Suprapubic skin (tissue), 3 donors: ENCODE results near the gene ADGRD1.

Experiments used
- CTCF ChIP-seq, 2 donors: fragments of 200-600 bp in 1 of 2; fragments of 450-650 bp in 1 of 2; sonication (generic) in 1 of 2; IDR thresholded peaks; one replicate each; pipeline ENCODE4 v1.5.1; 2016 to 2019; ENCODE audit warnings: antibody characterized with exemption in 2 of 2, mild to moderate bottlenecking in 1 of 2, moderate library complexity in 1 of 2
- EP300 ChIP-seq: sonication (generic); formaldehyde crosslinking; IDR thresholded peaks from one replicate; pipeline ENCODE4 v1.6.1; 2017; ENCODE audit warnings: antibody characterized with exemption

GRCh38 chr12:131021154-131021541 is 67.4 kb downstream of the ADGRD1 start:
- TF ChIP-seq CTCF (IDR thresholded peaks at IDR 0.05) (no peak), EP300 (no peak)
